GM12878 (cell line): ENCODE results near the gene FAM13C.

Source experiments
- BCL11A ChIP-seq: IDR thresholded peaks from 2 replicates; pipeline ENCODE4 v1.6.1; 2011; ENCODE audit warnings: low read depth, low read length
- HDGF ChIP-seq: fragments of 450-650 bp; IDR thresholded peaks from 2 replicates; pipeline ENCODE4 v1.6.1; 2016; ENCODE audit warnings: antibody characterized with exemption
- TAF1 ChIP-seq: IDR thresholded peaks from 2 replicates; pipeline ENCODE4 v1.6.1; 2011; ENCODE audit warnings: mild to moderate bottlenecking, low read depth, low read length, borderline replicate concordance
- TF ChIP-seq, protein P1 (sequence below), 3 experiments: IDR thresholded peaks in 2 of 3; conservative IDR thresholded peaks in 1 of 3; 2 replicates each; pipeline ENCODE4 v1.5.1; 2011; ENCODE audit warnings: low read depth in 3 of 3, low read length in 3 of 3, mild to moderate bottlenecking in 3 of 3, control low read depth in 2 of 3, moderate library complexity in 2 of 3, inconsistent platforms in 1 of 3, mixed read lengths in 1 of 3; ENCODE audit not compliant: control insufficient read depth in 2 of 3, insufficient read depth in 1 of 3; ENCODE audit errors: extremely low read depth in 1 of 3
- TF ChIP-seq, protein P2 (sequence below): fragments of 450-650 bp; formaldehyde crosslinking; IDR thresholded peaks from 2 replicates; pipeline ENCODE4 v1.4.0; 2020; ENCODE audit warnings: mild to moderate bottlenecking, moderate library complexity

DNA sequence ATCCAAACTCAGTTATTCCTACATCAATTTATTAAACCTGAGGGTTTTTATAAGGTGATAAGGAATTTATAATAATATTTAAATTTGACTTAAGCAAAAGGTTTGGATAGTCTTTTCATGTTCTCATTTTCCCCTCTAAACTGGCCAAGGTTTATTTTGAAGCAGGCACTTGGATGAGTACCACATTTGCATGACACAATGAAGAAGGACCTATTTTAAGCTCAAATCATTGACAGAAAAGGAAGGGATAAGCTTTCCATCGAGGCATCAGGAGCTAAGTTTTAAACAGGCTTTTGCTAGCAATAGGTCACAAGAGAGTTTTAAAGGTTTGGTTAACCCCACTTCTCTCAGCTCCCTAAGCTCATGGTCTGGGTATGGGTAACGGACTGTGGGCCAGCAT, 28.7 kb upstream of the FAM13C start:
- TF ChIP-seq, protein P1, sequence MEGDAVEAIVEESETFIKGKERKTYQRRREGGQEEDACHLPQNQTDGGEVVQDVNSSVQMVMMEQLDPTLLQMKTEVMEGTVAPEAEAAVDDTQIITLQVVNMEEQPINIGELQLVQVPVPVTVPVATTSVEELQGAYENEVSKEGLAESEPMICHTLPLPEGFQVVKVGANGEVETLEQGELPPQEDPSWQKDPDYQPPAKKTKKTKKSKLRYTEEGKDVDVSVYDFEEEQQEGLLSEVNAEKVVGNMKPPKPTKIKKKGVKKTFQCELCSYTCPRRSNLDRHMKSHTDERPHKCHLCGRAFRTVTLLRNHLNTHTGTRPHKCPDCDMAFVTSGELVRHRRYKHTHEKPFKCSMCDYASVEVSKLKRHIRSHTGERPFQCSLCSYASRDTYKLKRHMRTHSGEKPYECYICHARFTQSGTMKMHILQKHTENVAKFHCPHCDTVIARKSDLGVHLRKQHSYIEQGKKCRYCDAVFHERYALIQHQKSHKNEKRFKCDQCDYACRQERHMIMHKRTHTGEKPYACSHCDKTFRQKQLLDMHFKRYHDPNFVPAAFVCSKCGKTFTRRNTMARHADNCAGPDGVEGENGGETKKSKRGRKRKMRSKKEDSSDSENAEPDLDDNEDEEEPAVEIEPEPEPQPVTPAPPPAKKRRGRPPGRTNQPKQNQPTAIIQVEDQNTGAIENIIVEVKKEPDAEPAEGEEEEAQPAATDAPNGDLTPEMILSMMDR (IDR thresholded peaks at IDR 0.05 in 2 of 3, conservative IDR thresholded peaks at IDR 0.05 in 1 of 3; ENCODE audit: control insufficient read depth in 2 of 3, extremely low read depth in 1 of 3, insufficient read depth in 1 of 3, low read depth in 3 of 3, low read length in 3 of 3): no peak
- TF ChIP-seq, protein P2, sequence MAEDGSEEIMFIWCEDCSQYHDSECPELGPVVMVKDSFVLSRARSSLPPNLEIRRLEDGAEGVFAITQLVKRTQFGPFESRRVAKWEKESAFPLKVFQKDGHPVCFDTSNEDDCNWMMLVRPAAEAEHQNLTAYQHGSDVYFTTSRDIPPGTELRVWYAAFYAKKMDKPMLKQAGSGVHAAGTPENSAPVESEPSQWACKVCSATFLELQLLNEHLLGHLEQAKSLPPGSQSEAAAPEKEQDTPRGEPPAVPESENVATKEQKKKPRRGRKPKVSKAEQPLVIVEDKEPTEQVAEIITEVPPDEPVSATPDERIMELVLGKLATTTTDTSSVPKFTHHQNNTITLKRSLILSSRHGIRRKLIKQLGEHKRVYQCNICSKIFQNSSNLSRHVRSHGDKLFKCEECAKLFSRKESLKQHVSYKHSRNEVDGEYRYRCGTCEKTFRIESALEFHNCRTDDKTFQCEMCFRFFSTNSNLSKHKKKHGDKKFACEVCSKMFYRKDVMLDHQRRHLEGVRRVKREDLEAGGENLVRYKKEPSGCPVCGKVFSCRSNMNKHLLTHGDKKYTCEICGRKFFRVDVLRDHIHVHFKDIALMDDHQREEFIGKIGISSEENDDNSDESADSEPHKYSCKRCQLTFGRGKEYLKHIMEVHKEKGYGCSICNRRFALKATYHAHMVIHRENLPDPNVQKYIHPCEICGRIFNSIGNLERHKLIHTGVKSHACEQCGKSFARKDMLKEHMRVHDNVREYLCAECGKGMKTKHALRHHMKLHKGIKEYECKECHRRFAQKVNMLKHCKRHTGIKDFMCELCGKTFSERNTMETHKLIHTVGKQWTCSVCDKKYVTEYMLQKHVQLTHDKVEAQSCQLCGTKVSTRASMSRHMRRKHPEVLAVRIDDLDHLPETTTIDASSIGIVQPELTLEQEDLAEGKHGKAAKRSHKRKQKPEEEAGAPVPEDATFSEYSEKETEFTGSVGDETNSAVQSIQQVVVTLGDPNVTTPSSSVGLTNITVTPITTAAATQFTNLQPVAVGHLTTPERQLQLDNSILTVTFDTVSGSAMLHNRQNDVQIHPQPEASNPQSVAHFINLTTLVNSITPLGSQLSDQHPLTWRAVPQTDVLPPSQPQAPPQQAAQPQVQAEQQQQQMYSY (CRISPR knock-in tag): no peak
- TF ChIP-seq HDGF (no peak), BCL11A (no peak), TAF1 (no peak)
